Neuronal stem cell (in vitro differentiated cells): Measurements from ENCODE around the gene PNLIPRP2.

Source experiments
- DNase-seq: peaks from one replicate; pipeline ENCODE4 v3.0.0-alpha.2; 2013; ENCODE audit warnings: low spot score
- H2AFZ ChIP-seq: one replicate; pipeline ENCODE4 v1.6.1; 2013; ENCODE audit warnings: mild to moderate bottlenecking, low read length, inconsistent platforms
- H2AK5ac ChIP-seq: 2 replicates; pipeline ENCODE4 v1.6.1; 2013; ENCODE audit warnings: low read depth, mild to moderate bottlenecking, inconsistent platforms, low read length, moderate library complexity, mixed read lengths
- H2BK120ac ChIP-seq: 2 replicates; pipeline ENCODE4 v1.6.1; 2013; ENCODE audit warnings: low read depth, mild to moderate bottlenecking, inconsistent platforms, low read length, moderate library complexity, mixed read lengths
- H2BK12ac ChIP-seq: one replicate; pipeline ENCODE4 v1.6.1; 2013; ENCODE audit warnings: low read length, inconsistent platforms
- H2BK15ac ChIP-seq: 2 replicates; pipeline ENCODE4 v1.6.1; 2013; ENCODE audit warnings: mild to moderate bottlenecking, low read length, inconsistent platforms, mixed read lengths
- H2BK5ac ChIP-seq: one replicate; pipeline ENCODE4 v1.6.1; 2013; ENCODE audit warnings: inconsistent platforms, mild to moderate bottlenecking, low read length, moderate library complexity
- H3K14ac ChIP-seq: one replicate; pipeline ENCODE4 v1.6.1; 2013; ENCODE audit warnings: low read length, inconsistent platforms
- H3K18ac ChIP-seq: 2 replicates; pipeline ENCODE4 v1.6.1; 2013; ENCODE audit warnings: low read length, inconsistent platforms
- H3K23ac ChIP-seq: 2 replicates; pipeline ENCODE4 v1.6.1; 2013; ENCODE audit warnings: low read depth, mild to moderate bottlenecking, mixed read lengths, low read length, inconsistent platforms; ENCODE audit not compliant: poor library complexity
- H3K27ac ChIP-seq: replicated peaks from 3 replicates; pipeline ENCODE4 v1.5.1; 2013; ENCODE audit warnings: low read length, inconsistent platforms
- H3K27me3 ChIP-seq, 3 experiments: 2 replicates each; pipeline ENCODE4 v1.6.1; 2013; ENCODE audit warnings: low read length in 3 of 3, mild to moderate bottlenecking in 2 of 3, inconsistent platforms in 1 of 3, low read depth in 1 of 3, mixed read lengths in 1 of 3, moderate library complexity in 1 of 3; ENCODE audit not compliant: control insufficient read depth in 3 of 3, insufficient read depth in 3 of 3
- H3K36me3 ChIP-seq, 2 donors: replicated peaks in 1 of 2; 2 replicates each; pipeline ENCODE4 v1.6.1; 2013; ENCODE audit warnings: low read length in 2 of 2; ENCODE audit not compliant: control insufficient read depth in 2 of 2, insufficient read depth in 2 of 2
- H3K4ac ChIP-seq: 2 replicates; pipeline ENCODE4 v1.6.1; 2013; ENCODE audit warnings: inconsistent platforms, mild to moderate bottlenecking, low read length, moderate library complexity
- H3K4me1 ChIP-seq, 2 donors: 1 replicate in 1 of 2; 2 replicates in 1 of 2; pipeline ENCODE4 v1.6.1; 2013; ENCODE audit warnings: low read length in 2 of 2, low read depth in 1 of 2; ENCODE audit not compliant: control insufficient read depth in 2 of 2, insufficient read depth in 1 of 2
- H3K4me2 ChIP-seq: one replicate; pipeline ENCODE4 v1.6.1; 2013; ENCODE audit warnings: mild to moderate bottlenecking, low read length, inconsistent platforms; ENCODE audit not compliant: insufficient read depth, poor library complexity, severe bottlenecking
- H3K4me3 ChIP-seq, 2 donors: 2 replicates each; pipeline ENCODE4 v1.5.1; 2013; ENCODE audit warnings: low read length in 2 of 2, mild to moderate bottlenecking in 2 of 2, inconsistent platforms in 1 of 2, moderate library complexity in 1 of 2
- H3K79me1 ChIP-seq: one replicate; pipeline ENCODE4 v1.6.1; 2013; ENCODE audit warnings: low read depth, mild to moderate bottlenecking, inconsistent platforms, low read length, moderate library complexity
- H3K9ac ChIP-seq: one replicate; pipeline ENCODE4 v1.6.1; 2013; ENCODE audit warnings: mild to moderate bottlenecking, low read depth, low read length, inconsistent platforms; ENCODE audit not compliant: poor library complexity
- H3K9me3 ChIP-seq, 2 donors: replicated peaks in 1 of 2; 2 replicates each; pipeline versions ENCODE3 to v1.6.1; 2013; ENCODE audit warnings: low read length in 2 of 2, mild to moderate bottlenecking in 2 of 2, inconsistent platforms in 1 of 2, low read depth in 1 of 2, mixed read lengths in 1 of 2, moderate library complexity in 1 of 2; ENCODE audit not compliant: control insufficient read depth in 2 of 2, insufficient read depth in 1 of 2
- H4K8ac ChIP-seq: one replicate; pipeline ENCODE4 v1.6.1; 2013; ENCODE audit warnings: low read depth, mild to moderate bottlenecking, inconsistent platforms, low read length, moderate library complexity
- H4K91ac ChIP-seq: one replicate; pipeline ENCODE4 v1.6.1; 2013; ENCODE audit warnings: low read length, low read depth, mild to moderate bottlenecking, inconsistent platforms; ENCODE audit not compliant: poor library complexity
- WGBS, 2 donors: extraction: QIAGEN DNeasy Blood & Tissue Kit; methylation state at CpG; one replicate each; pipeline ENCODE4 v1.1.7; 2013; ENCODE audit warnings: missing lambda C conversion rate in 2 of 2, mixed read lengths in 1 of 2; ENCODE audit not compliant: insufficient read length in 2 of 2, insufficient replicate concordance in 1 of 2; ENCODE audit errors: extremely low coverage in 2 of 2; 5-methylcytosine and 5-hydroxymethylcytosine counted together

Gene PNLIPRP2

GRCh38 chr10:116655568-116655967, 34.8 kb downstream of the PNLIPRP2 start:
- Histone ChIP-seq H2BK5ac (no peak overlapping the region), H2BK12ac (no peak overlapping the region), H3K18ac (no peak overlapping the region), H3K27ac (no peak overlapping the region), H3K27me3 (no peaks in the 10 kb centered on the region), H3K14ac (no peak overlapping the region), H3K9me3 (no peaks in the 10 kb centered on the region), H4K8ac (no peak overlapping the region), H3K79me1 (no peaks in the 10 kb centered on the region), H3K4me3 (no peak overlapping the region), H3K4me1 (no peaks in the 10 kb centered on the region), H3K4me2 (no peak overlapping the region), H2AK5ac (no peak overlapping the region), H2BK15ac (no peak overlapping the region), H3K4ac (no peak overlapping the region), H3K9ac (no peak overlapping the region), H4K91ac (no peak overlapping the region), H2BK120ac (no peak overlapping the region), H2AFZ (no peak overlapping the region), H3K36me3 (no peaks in the 10 kb centered on the region), H3K23ac (no peak overlapping the region)
- no peak for DNase-seq
- WGBS, 2 donors, result no CpG with 5 or more reads among the region's 2 CpGs

- no peak for DNase-seq
- Histone ChIP-seq H4K8ac (no peak overlapping the region), H3K4me3 (no peak overlapping the region), H2BK120ac (no peak overlapping the region), H3K36me3 (no peaks in the 10 kb centered on the region), H3K9me3 (no peaks in the 10 kb centered on the region), H4K91ac (no peak overlapping the region), H3K79me1 (no peaks in the 10 kb centered on the region), H2BK5ac (no peak overlapping the region), H2BK15ac (no peak overlapping the region), H3K9ac (no peak overlapping the region), H2AK5ac (no peak overlapping the region), H2BK12ac (no peak overlapping the region), H3K14ac (no peak overlapping the region), H3K4ac (no peak overlapping the region), H3K4me2 (no peak overlapping the region), H3K27ac (no peak overlapping the region), H3K27me3 (no peaks in the 10 kb centered on the region), H2AFZ (no peak overlapping the region), H3K18ac (no peak overlapping the region), H3K4me1 (no peaks in the 10 kb centered on the region), H3K23ac (no peak overlapping the region)
- no CpG with 5 or more reads among the region's 4 CpGs for WGBS, 2 donors
These were observed 35.3 kb downstream of the PNLIPRP2 start for GRCh38 chr10:116656044-116656443.

GRCh38 chr10:116657863-116658551, 37.3 kb downstream of the PNLIPRP2 start:
- Histone ChIP-seq H3K4me2 (no peak overlapping the region), H3K27ac (no peak overlapping the region), H2AFZ (no peak overlapping the region), H2BK5ac (no peak overlapping the region), H4K91ac (no peak overlapping the region), H2BK15ac (no peak overlapping the region), H3K14ac (no peak overlapping the region), H3K79me1 (no peaks in the 10 kb centered on the region), H3K9ac (no peak overlapping the region), H3K36me3 (no peaks in the 10 kb centered on the region), H3K9me3 (no peaks in the 10 kb centered on the region), H2AK5ac (no peak overlapping the region), H2BK120ac (no peak overlapping the region), H3K27me3 (no peaks in the 10 kb centered on the region), H3K4me1 (no peaks in the 10 kb centered on the region), H2BK12ac (no peak overlapping the region), H3K18ac (no peak overlapping the region), H3K4ac (no peak overlapping the region), H4K8ac (no peak overlapping the region), H3K4me3 (no peak overlapping the region), H3K23ac (no peak overlapping the region)
- no CpG with 5 or more reads among the region's 5 CpGs for WGBS, 2 donors
- no peak for DNase-seq

GRCh38 chr10:116659049-116659670, 38.4 kb downstream of the PNLIPRP2 start:
- Histone ChIP-seq H2BK15ac (no peak overlapping the region), H2BK120ac (no peak overlapping the region), H3K79me1 (no peaks in the 10 kb centered on the region), H2AFZ (no peak overlapping the region), H3K36me3 (no peaks in the 10 kb centered on the region), H2AK5ac (no peak overlapping the region), H3K27me3 (peaks cover 0 to 4% (median 0%) of the 10 kb centered on the region in 3 experiments), H3K9ac (no peak overlapping the region), H3K23ac (no peak overlapping the region), H4K8ac (no peak overlapping the region), H3K9me3 (no peaks in the 10 kb centered on the region), H3K4me3 (no peak overlapping the region), H2BK12ac (no peak overlapping the region), H3K4me2 (no peak overlapping the region), H3K14ac (no peak overlapping the region), H3K27ac (no peak overlapping the region), H4K91ac (no peak overlapping the region), H3K4ac (no peak overlapping the region), H2BK5ac (no peak overlapping the region), H3K18ac (no peak overlapping the region), H3K4me1 (no peaks in the 10 kb centered on the region)
- DNase-seq, result no peak
- WGBS, 2 donors, result no CpG with 5 or more reads among the region's 10 CpGs
